OCI-LY3 (cell line): Measurements from ENCODE around the gene AATF.

Source experiments
- H2AFZ ChIP-seq: fragments of 200-600, 300-600 bp; shearing (Covaris generic); 2 replicates; pipeline ENCODE4 v1.6.0; 2014; ENCODE audit warnings: antibody characterized with exemption, low read depth, low read length
- H3K27ac ChIP-seq: fragments of 200-600, 300-600 bp; sonication (generic); 2 replicates; pipeline ENCODE4 v1.5.1; 2014; ENCODE audit warnings: mild to moderate bottlenecking, low read length, moderate library complexity, mixed read lengths
- H3K27me3 ChIP-seq: fragments of 200-600, 300-600 bp; sonication (generic); 2 replicates; pipeline ENCODE4 v1.6.1; 2014; ENCODE audit warnings: low read depth, low read length, mixed read lengths
- H3K36me3 ChIP-seq: fragments of 200-600, 300-600 bp; sonication (generic); replicated peaks from 2 replicates; pipeline ENCODE3; 2014; ENCODE audit warnings: low read depth, low read length, mixed read lengths
- H3K4me1 ChIP-seq: fragments of 300-600, 200-600 bp; sonication (generic); 2 replicates; pipeline ENCODE4 v1.6.1; 2014; ENCODE audit warnings: low read length, mixed read lengths
- H3K4me2 ChIP-seq: fragments of 200-600, 300-600 bp; sonication (generic); 2 replicates; pipeline ENCODE4 v1.6.1; 2014; ENCODE audit warnings: low read length, mixed read lengths
- H3K4me3 ChIP-seq: fragments of 300-600, 200-600 bp; sonication (generic); 2 replicates; pipeline ENCODE4 v1.5.1; 2014; ENCODE audit warnings: antibody characterized with exemption, mild to moderate bottlenecking, low read length, moderate library complexity
- H3K79me2 ChIP-seq: fragments of 300-600, 200-600 bp; shearing (Covaris generic); 2 replicates; pipeline ENCODE4 v1.6.1; 2014; ENCODE audit warnings: mild to moderate bottlenecking, low read length, mixed read lengths
- H3K9ac ChIP-seq: fragments of 300-600, 200-600 bp; shearing (Covaris generic); 2 replicates; pipeline ENCODE4 v1.6.0; 2014; ENCODE audit warnings: mild to moderate bottlenecking, low read length, moderate library complexity
- H3K9me3 ChIP-seq: fragments of 200-600, 300-600 bp; shearing (Covaris generic); 2 replicates; pipeline ENCODE4 v1.6.1; 2014; ENCODE audit warnings: low read length, mixed read lengths; ENCODE audit not compliant: insufficient read depth
- H4K20me1 ChIP-seq: fragments of 200-600, 300-600 bp; sonication (generic); 2 replicates; pipeline ENCODE4 v1.6.1; 2016; ENCODE audit warnings: low read length, mixed read lengths; ENCODE audit not compliant: insufficient read depth
- CTCF ChIP-seq: fragments of 200-600, 300-600 bp; sonication (generic); IDR thresholded peaks from 2 replicates; pipeline ENCODE4 v1.5.1; 2014; ENCODE audit warnings: antibody characterized with exemption, low read length, low read depth
- EZH2phosphoT487 ChIP-seq: fragments of 200-600 bp; shearing (Covaris generic); IDR thresholded peaks from 2 replicates; pipeline ENCODE4 v1.6.1; 2018; ENCODE audit warnings: antibody characterized with exemption, mixed run types, low read depth

The AATF gene

GRCh38 chr17:37028040-37028439 lies 79.3 kb downstream of the AATF start:
- Histone ChIP-seq H2AFZ (no peak overlapping the region), H3K36me3 (peaks cover 11% of the 10 kb centered on the region), H3K4me1 (peaks cover 26% of the 10 kb centered on the region), H3K79me2 (no peaks in the 10 kb centered on the region), H3K4me3 (no peak overlapping the region), H3K27ac (no peak overlapping the region), H3K27me3 (no peaks in the 10 kb centered on the region), H3K9ac (no peak overlapping the region), H3K9me3 (no peaks in the 10 kb centered on the region), H4K20me1 (peaks cover 29% of the 10 kb centered on the region), H3K4me2 (no peak overlapping the region)
- TF ChIP-seq CTCF (no peak), EZH2phosphoT487 (no peak)

- Histone ChIP-seq H2AFZ (no peak overlapping the region), H3K36me3 (peaks cover 6% of the 10 kb centered on the region)
These were observed 82.8 kb downstream of the AATF start for GRCh38 chr17:37031493-37032083.

GRCh38 chr17:37037590-37038155 lies 88.9 kb downstream of the AATF start:
- no peak overlapping the region for H2AFZ ChIP-seq
- peaks cover 8% of the 10 kb centered on the region for H3K36me3 ChIP-seq
- no peaks in the 10 kb centered on the region for H3K4me1 ChIP-seq
- H3K27me3 ChIP-seq, result no peaks in the 10 kb centered on the region
- H3K79me2 ChIP-seq, result no peaks in the 10 kb centered on the region
- H3K4me3 ChIP-seq, result no peak overlapping the region
- H3K9me3 ChIP-seq, result no peaks in the 10 kb centered on the region
- H3K27ac ChIP-seq, result no peak overlapping the region
- TF ChIP-seq EZH2phosphoT487 (no peak), CTCF (no peak)
- no peak overlapping the region for H3K4me2 ChIP-seq
- no peak overlapping the region for H3K9ac ChIP-seq
- H4K20me1 ChIP-seq, result peaks cover 3% of the 10 kb centered on the region; the same call in 1 of the 2 replicates

More at GRCh38 chr17:37031493-37032083, 82.8 kb downstream of the AATF start:
- Histone ChIP-seq H3K4me1 (peaks cover under 1% of the 10 kb centered on the region), H3K4me3 (no peak overlapping the region), H3K79me2 (no peaks in the 10 kb centered on the region), H3K27ac (no peak overlapping the region), H3K4me2 (no peak overlapping the region), H4K20me1 (peaks cover 6% of the 10 kb centered on the region), H3K9ac (no peak overlapping the region), H3K27me3 (no peaks in the 10 kb centered on the region), H3K9me3 (no peaks in the 10 kb centered on the region)
- TF ChIP-seq CTCF (no peak), EZH2phosphoT487 (no peak)

GRCh38 chr17:37039269-37039668 lies 90.5 kb downstream of the AATF start:
- Histone ChIP-seq H4K20me1 (peaks cover 3% of the 10 kb centered on the region; the same call in 1 of the 2 replicates), H3K27ac (no peak overlapping the region), H3K79me2 (no peaks in the 10 kb centered on the region), H3K9ac (no peak overlapping the region), H2AFZ (no peak overlapping the region), H3K4me1 (no peaks in the 10 kb centered on the region), H3K9me3 (no peaks in the 10 kb centered on the region), H3K36me3 (peaks cover 6% of the 10 kb centered on the region), H3K27me3 (no peaks in the 10 kb centered on the region), H3K4me2 (no peak overlapping the region), H3K4me3 (no peak overlapping the region)
- TF ChIP-seq CTCF (no peak), EZH2phosphoT487 (no peak)
